Endothelial cell (in vitro differentiated cells): ENCODE results near the gene SUB1. TPM values are rescaled to one million over a fixed set of nuclear protein-coding genes. Genes with fewer than 3 reads are reported as not detected.

Source experiments
- DNase-seq: peaks from one replicate; pipeline ENCODE4 v3.0.0; 2021; ENCODE audit warnings: low spot score
- H3K27ac Mint-ChIP-seq: one replicate; pipeline ENCODE4 v1.8.0; 2021; ENCODE audit warnings: mixed read lengths, inconsistent platforms; ENCODE audit not compliant: unreplicated experiment
- H3K27me3 Mint-ChIP-seq: one replicate; pipeline ENCODE4 v1.8.0; 2021; ENCODE audit warnings: mild to moderate bottlenecking, moderate library complexity, mixed read lengths, inconsistent platforms; ENCODE audit not compliant: unreplicated experiment
- H3K36me3 Mint-ChIP-seq: one replicate; pipeline ENCODE4 v1.8.0; 2021; ENCODE audit warnings: mild to moderate bottlenecking, low read depth, mixed read lengths, inconsistent platforms; ENCODE audit not compliant: unreplicated experiment
- H3K4me1 Mint-ChIP-seq: one replicate; pipeline ENCODE4 v1.8.0; 2021; ENCODE audit warnings: mild to moderate bottlenecking, mixed read lengths, inconsistent platforms; ENCODE audit not compliant: unreplicated experiment
- H3K4me3 Mint-ChIP-seq: one replicate; pipeline ENCODE4 v1.8.0; 2021; ENCODE audit warnings: mild to moderate bottlenecking, mixed read lengths, inconsistent platforms; ENCODE audit not compliant: unreplicated experiment
- H3K9me3 Mint-ChIP-seq: one replicate; pipeline ENCODE4 v1.8.0; 2021; ENCODE audit warnings: mixed read lengths, inconsistent platforms; ENCODE audit not compliant: unreplicated experiment
- total RNA-seq: library from RNA; stranded (reverse); fragmentation: NEBNext Ultra II Directional; extraction: Animal tissue kit (Norgen Biotek cat#: 25700); gene quantifications from one replicate; pipeline ENCODE4 v1.2.1, GENCODE V29; 2021; ENCODE audit not compliant: unreplicated experiment
- TF ChIP-seq, protein P1 (sequence below): fragments of 200-600 bp; sonication (generic); IDR thresholded peaks from one replicate; pipeline ENCODE4 v1.5.0; 2021; ENCODE audit warnings: antibody characterized with exemption; ENCODE audit not compliant: unreplicated experiment

The SUB1 gene
- total RNA-seq, 1 donor from 2014 or later = 294 TPM

GRCh38 chr5:32559921-32560320, 25.4 kb upstream of the SUB1 start:
- peaks cover 15% of the 10 kb centered on the region for H3K4me1 Mint-ChIP-seq
- TF ChIP-seq, protein P1, sequence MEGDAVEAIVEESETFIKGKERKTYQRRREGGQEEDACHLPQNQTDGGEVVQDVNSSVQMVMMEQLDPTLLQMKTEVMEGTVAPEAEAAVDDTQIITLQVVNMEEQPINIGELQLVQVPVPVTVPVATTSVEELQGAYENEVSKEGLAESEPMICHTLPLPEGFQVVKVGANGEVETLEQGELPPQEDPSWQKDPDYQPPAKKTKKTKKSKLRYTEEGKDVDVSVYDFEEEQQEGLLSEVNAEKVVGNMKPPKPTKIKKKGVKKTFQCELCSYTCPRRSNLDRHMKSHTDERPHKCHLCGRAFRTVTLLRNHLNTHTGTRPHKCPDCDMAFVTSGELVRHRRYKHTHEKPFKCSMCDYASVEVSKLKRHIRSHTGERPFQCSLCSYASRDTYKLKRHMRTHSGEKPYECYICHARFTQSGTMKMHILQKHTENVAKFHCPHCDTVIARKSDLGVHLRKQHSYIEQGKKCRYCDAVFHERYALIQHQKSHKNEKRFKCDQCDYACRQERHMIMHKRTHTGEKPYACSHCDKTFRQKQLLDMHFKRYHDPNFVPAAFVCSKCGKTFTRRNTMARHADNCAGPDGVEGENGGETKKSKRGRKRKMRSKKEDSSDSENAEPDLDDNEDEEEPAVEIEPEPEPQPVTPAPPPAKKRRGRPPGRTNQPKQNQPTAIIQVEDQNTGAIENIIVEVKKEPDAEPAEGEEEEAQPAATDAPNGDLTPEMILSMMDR = no peak
- H3K4me3 Mint-ChIP-seq = no peak overlapping the region
- peaks cover 3% of the 10 kb centered on the region for H3K27me3 Mint-ChIP-seq
- DNase-seq = no peak
- H3K36me3 Mint-ChIP-seq = no peaks in the 10 kb centered on the region
- H3K9me3 Mint-ChIP-seq = no peaks in the 10 kb centered on the region
- H3K27ac Mint-ChIP-seq = no peak overlapping the region

DNA sequence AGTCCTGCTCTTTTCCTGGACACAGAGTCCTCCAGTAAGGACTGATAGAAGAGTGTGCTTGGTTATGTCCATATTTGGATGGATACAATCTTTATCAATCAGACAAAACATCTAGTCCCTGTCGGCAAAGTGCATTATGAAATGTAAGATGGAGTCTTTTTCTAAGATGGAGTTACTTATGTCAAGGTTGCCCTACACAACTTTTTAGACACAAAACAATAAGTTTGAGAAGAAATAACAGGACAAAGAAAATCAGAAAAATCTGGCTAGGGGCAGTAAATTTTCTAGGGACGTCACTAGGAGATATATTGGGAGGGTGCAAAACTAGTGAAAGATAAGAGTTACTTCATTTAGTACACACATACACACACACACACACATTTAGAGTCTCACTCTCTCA, 23.3 kb upstream of the SUB1 start:
- TF ChIP-seq, protein P1 = no peak
- no peaks in the 10 kb centered on the region for H3K9me3 Mint-ChIP-seq
- H3K4me1 Mint-ChIP-seq = peaks cover 17% of the 10 kb centered on the region
- DNase-seq = no peak
- no peak overlapping the region for H3K4me3 Mint-ChIP-seq
- no peak overlapping the region for H3K27ac Mint-ChIP-seq
- H3K36me3 Mint-ChIP-seq = no peaks in the 10 kb centered on the region
- peaks cover 3% of the 10 kb centered on the region for H3K27me3 Mint-ChIP-seq

- Mint-ChIP-seq H3K27me3 (peaks cover 3% of the 10 kb centered on the region), H3K36me3 (no peaks in the 10 kb centered on the region), H3K27ac (no peak overlapping the region), H3K4me3 (no peak overlapping the region), H3K9me3 (no peaks in the 10 kb centered on the region), H3K4me1 (peaks cover 17% of the 10 kb centered on the region)
- DNase-seq = no peak
- TF ChIP-seq, protein P1 = no peak
These were observed 22.5 kb upstream of the SUB1 start for GRCh38 chr5:32562843-32563242.

DNA sequence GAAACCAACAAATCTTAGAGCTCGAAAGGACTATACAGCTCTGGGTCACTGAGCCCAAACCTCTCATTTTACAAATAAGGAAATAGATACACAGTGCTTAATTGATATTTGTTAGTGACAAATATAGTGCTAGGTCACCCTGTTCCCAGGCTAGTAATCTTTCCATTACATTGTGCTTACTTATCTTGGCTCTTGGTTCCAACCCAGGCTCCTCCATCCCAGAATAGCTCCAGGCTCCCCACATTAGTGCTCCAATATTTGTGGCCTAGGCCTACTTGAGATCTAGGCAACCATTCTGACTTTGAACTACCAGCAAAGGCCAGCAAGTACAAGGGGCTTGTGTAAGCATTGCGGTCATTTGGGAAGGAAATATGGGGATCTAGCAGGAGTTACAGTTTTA, 21.7 kb upstream of the SUB1 start:
- H3K27ac Mint-ChIP-seq = no peak overlapping the region
- H3K27me3 Mint-ChIP-seq = peaks cover 3% of the 10 kb centered on the region
- H3K4me1 Mint-ChIP-seq = peaks cover 15% of the 10 kb centered on the region
- H3K4me3 Mint-ChIP-seq = no peak overlapping the region
- H3K9me3 Mint-ChIP-seq = no peaks in the 10 kb centered on the region
- no peaks in the 10 kb centered on the region for H3K36me3 Mint-ChIP-seq
- TF ChIP-seq, protein P1 = no peak
- DNase-seq = no peak

GRCh38 chr5:32565145-32565544, 20.2 kb upstream of the SUB1 start:
- TF ChIP-seq, protein P1 = no peak
- Mint-ChIP-seq H3K36me3 (no peaks in the 10 kb centered on the region), H3K27ac (peak overlapping the region; percentile 27), H3K4me1 (peaks cover 10% of the 10 kb centered on the region), H3K9me3 (no peaks in the 10 kb centered on the region), H3K4me3 (no peak overlapping the region), H3K27me3 (peaks cover 3% of the 10 kb centered on the region)
- no peak for DNase-seq
